ENCODE measurements around the gene PTTG2. TPM values are rescaled to one million over a fixed set of nuclear protein-coding genes. Genes with fewer than 3 reads are reported as not detected.

The PTTG2 gene
- total RNA-seq, 5 donors from 2014 or later (not counting 1 experiment from before 2014, with no cell fraction given): 1.4 to 2.3 (median 1.7) TPM

- no peaks in the 10 kb centered on the region for H3K9me3 Mint-ChIP-seq
- H3K27ac Mint-ChIP-seq: no peak overlapping the region
- Histone ChIP-seq H3K27me3 (replicated peaks in 1 of 2; ENCODE audit: control insufficient read depth in 2 of 2, extremely low read depth in 1 of 2, insufficient read depth in 2 of 2, low read length in 1 of 2) (no peaks in the 10 kb centered on the region), H3K36me3 (ENCODE audit: control insufficient read depth in 2 of 2, extremely low read depth in 1 of 2, insufficient read depth in 1 of 2, low read length in 1 of 2) (no peaks in the 10 kb centered on the region), H3K27ac (ENCODE audit: low read length) (no peak overlapping the region), H3K4me1 (ENCODE audit: control insufficient read depth in 1 of 2, extremely low read depth in 1 of 2, insufficient read depth in 2 of 2, low read length in 2 of 2) (peaks cover 6 to 13% of the 10 kb centered on the region in 2 experiments), H3K4me3 (ENCODE audit: control insufficient read depth in 1 of 2, extremely low read depth in 1 of 2, low read length in 1 of 2) (no peak overlapping the region), H3K9me3 (no peaks in the 10 kb centered on the region)
- ChIA-PET POLR2A (interaction anchor here in 1 of 2 donors (0.6 to 0.7 kb wide), 2 partner anchors 10 to 123 kb away, joined by 3 to 4 read pairs; no protein-coding TSS in a partner anchor), CTCF (no interaction called here)
- WGBS (ENCODE audit: insufficient coverage): no CpG with 5 or more reads among the region's 1 CpG
- no peak overlapping the region for H3K4me3 Mint-ChIP-seq
- peaks cover 24 to 52% (median 44%) of the 10 kb centered on the region in 3 donors for H3K4me1 Mint-ChIP-seq
- H3K36me3 Mint-ChIP-seq: peaks cover 3% of the 10 kb centered on the region
- no peaks in the 10 kb centered on the region for H3K27me3 Mint-ChIP-seq
- DNase-seq (no peak), ATAC-seq (replicated peaks in 1 of 4) (no peak)
Measured at GRCh38 chr4:37980246-37980645, 20.0 kb downstream of the PTTG2 start.

GRCh38 chr4:37981425-37981824 is 21.2 kb downstream of the PTTG2 start:
- Histone ChIP-seq H3K9me3 (no peaks in the 10 kb centered on the region), H3K4me3 (ENCODE audit: control insufficient read depth in 1 of 2, extremely low read depth in 1 of 2, low read length in 1 of 2) (no peak overlapping the region), H3K27me3 (replicated peaks in 1 of 2; ENCODE audit: control insufficient read depth in 2 of 2, extremely low read depth in 1 of 2, insufficient read depth in 2 of 2, low read length in 1 of 2) (no peaks in the 10 kb centered on the region), H3K27ac (ENCODE audit: low read length) (no peak overlapping the region), H3K36me3 (ENCODE audit: control insufficient read depth in 2 of 2, extremely low read depth in 1 of 2, insufficient read depth in 1 of 2, low read length in 1 of 2) (no peaks in the 10 kb centered on the region), H3K4me1 (ENCODE audit: control insufficient read depth in 1 of 2, extremely low read depth in 1 of 2, insufficient read depth in 2 of 2, low read length in 2 of 2) (peaks cover 6 to 12% of the 10 kb centered on the region in 2 experiments)
- CTCF ChIA-PET: no interaction called here
- H3K4me1 Mint-ChIP-seq: peaks cover 32 to 56% (median 48%) of the 10 kb centered on the region in 3 donors
- no peak for ATAC-seq (replicated peaks in 1 of 4)
- POLR2A ChIA-PET: interaction anchor here in 1 of 2 donors (0.6 kb wide), 1 partner anchor 295 kb away, joined by 3 read pairs; no protein-coding TSS in a partner anchor
- peaks cover 8% of the 10 kb centered on the region for H3K36me3 Mint-ChIP-seq
- H3K27me3 Mint-ChIP-seq: no peaks in the 10 kb centered on the region
- WGBS (ENCODE audit: insufficient coverage): 91% methylated on average over 4 of the region's 4 CpGs
- H3K27ac Mint-ChIP-seq: peak overlapping the region in 1 of 2 donors; percentile 62
- H3K9me3 Mint-ChIP-seq: no peaks in the 10 kb centered on the region
- no peak overlapping the region for H3K4me3 Mint-ChIP-seq
- no peak for DNase-seq

DNA sequence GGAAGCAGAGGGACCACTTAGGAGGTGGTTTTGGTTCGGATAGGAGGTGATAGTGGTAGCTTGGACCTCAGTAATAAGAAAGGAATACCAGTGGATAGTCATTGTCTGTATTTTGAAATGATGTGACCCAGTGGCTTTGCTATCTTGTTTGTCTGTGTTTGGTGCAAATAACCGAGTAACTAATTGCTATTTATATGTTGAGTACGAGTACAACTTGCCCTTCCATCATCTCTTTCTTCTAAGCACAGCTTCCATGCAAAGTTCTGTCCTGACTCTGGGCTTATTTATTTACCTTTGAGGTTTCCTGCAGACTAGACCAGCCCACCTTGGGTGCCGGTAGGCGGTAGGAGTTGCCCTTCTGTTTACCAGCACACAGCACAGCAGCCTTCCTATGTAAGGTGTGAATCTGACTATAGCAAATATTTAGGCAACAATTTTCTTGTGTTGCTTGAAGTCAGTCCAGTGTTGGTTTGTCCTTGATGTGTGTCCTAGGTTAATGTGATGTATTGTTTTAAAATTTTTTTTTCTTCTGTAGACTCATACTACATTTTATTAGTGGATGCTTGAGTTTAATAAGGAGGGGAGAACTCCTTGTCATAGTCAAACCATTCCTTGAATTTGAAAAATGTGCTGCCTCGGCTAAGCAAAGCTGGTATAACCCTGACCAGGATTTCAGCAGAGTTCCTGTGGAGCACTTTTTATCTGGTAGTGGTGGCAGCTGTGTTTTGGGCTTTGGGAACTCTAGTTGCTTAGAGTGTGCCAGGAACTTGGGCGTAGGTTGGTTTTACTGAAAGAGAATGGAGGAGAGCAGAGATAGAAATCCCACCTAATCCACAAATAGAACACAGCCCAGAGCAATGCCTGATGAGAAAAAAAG is 21.9 kb downstream of the PTTG2 start:
- H3K27ac ChIP-seq (ENCODE audit: low read length): no peak overlapping the region
- H3K36me3 ChIP-seq (ENCODE audit: control insufficient read depth in 2 of 2, extremely low read depth in 1 of 2, insufficient read depth in 1 of 2, low read length in 1 of 2): no peaks in the 10 kb centered on the region
- CTCF ChIA-PET: no interaction called here
- WGBS (ENCODE audit: insufficient coverage): 80% methylated on average over 2 of the region's 7 CpGs
- no peak overlapping the region for H3K27ac Mint-ChIP-seq
- peaks cover 8% of the 10 kb centered on the region for H3K36me3 Mint-ChIP-seq
- no peak overlapping the region for H3K4me3 Mint-ChIP-seq
- no peaks in the 10 kb centered on the region for H3K27me3 Mint-ChIP-seq
- peaks cover 6% of the 10 kb centered on the region in 2 experiments for H3K4me1 ChIP-seq (ENCODE audit: control insufficient read depth in 1 of 2, extremely low read depth in 1 of 2, insufficient read depth in 2 of 2, low read length in 2 of 2)
- no peaks in the 10 kb centered on the region for H3K9me3 Mint-ChIP-seq
- no peaks in the 10 kb centered on the region for H3K9me3 ChIP-seq
- DNase-seq: no peak
- H3K27me3 ChIP-seq (replicated peaks in 1 of 2; ENCODE audit: control insufficient read depth in 2 of 2, extremely low read depth in 1 of 2, insufficient read depth in 2 of 2, low read length in 1 of 2): no peaks in the 10 kb centered on the region
- peaks cover 32 to 56% (median 47%) of the 10 kb centered on the region in 3 donors for H3K4me1 Mint-ChIP-seq
- H3K4me3 ChIP-seq (ENCODE audit: control insufficient read depth in 1 of 2, extremely low read depth in 1 of 2, low read length in 1 of 2): no peak overlapping the region
- ATAC-seq (replicated peaks in 1 of 4): no peak
- POLR2A ChIA-PET: interaction anchor here in 1 of 2 donors (0.6 kb wide), 1 partner anchor 296 kb away, joined by 3 read pairs; no protein-coding TSS in a partner anchor

DNA sequence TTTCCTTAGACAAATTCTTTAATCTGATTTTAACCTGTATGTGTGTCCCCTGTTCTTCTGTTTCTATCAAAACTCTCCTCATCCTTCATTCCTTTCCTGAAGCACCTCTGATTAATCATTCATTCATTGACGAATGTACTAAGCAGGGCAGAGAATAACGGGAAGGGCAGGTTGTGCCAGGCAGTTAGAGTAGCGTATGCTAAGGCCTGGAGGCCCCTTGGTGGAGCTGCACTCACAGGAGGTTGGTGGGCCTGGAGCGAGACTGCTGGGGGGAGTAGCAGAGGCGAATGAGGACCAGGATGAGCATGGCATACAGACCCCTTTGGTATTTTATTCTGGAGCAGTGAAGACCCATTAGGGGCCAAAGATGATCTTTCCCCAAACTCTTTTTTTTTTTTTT is 22.5 kb downstream of the PTTG2 start:
- WGBS (ENCODE audit: insufficient coverage): 95% methylated on average over 4 of the region's 5 CpGs
- Mint-ChIP-seq H3K27ac (no peak overlapping the region), H3K4me1 (peaks cover 38 to 58% (median 47%) of the 10 kb centered on the region in 3 donors), H3K9me3 (no peaks in the 10 kb centered on the region), H3K4me3 (no peak overlapping the region), H3K27me3 (no peaks in the 10 kb centered on the region), H3K36me3 (peaks cover 13% of the 10 kb centered on the region)
- H3K9me3 ChIP-seq: no peaks in the 10 kb centered on the region
- no peaks in the 10 kb centered on the region for H3K36me3 ChIP-seq (ENCODE audit: control insufficient read depth in 2 of 2, extremely low read depth in 1 of 2, insufficient read depth in 1 of 2, low read length in 1 of 2)
- POLR2A ChIA-PET: no interaction called here
- no peaks in the 10 kb centered on the region for H3K27me3 ChIP-seq (replicated peaks in 1 of 2; ENCODE audit: control insufficient read depth in 2 of 2, extremely low read depth in 1 of 2, insufficient read depth in 2 of 2, low read length in 1 of 2)
- H3K4me1 ChIP-seq (ENCODE audit: control insufficient read depth in 1 of 2, extremely low read depth in 1 of 2, insufficient read depth in 2 of 2, low read length in 2 of 2): peaks cover 6% of the 10 kb centered on the region in 2 experiments
- ATAC-seq (replicated peaks in 1 of 4) (no peak), DNase-seq (no peak)
- no peak overlapping the region for H3K4me3 ChIP-seq (ENCODE audit: control insufficient read depth in 1 of 2, extremely low read depth in 1 of 2, low read length in 1 of 2)
- H3K27ac ChIP-seq (ENCODE audit: low read length): no peak overlapping the region
- CTCF ChIA-PET: no interaction called here

GRCh38 chr4:37983951-37984350 is 23.8 kb downstream of the PTTG2 start:
- Histone ChIP-seq H3K9me3 (no peaks in the 10 kb centered on the region), H3K4me3 (ENCODE audit: control insufficient read depth in 1 of 2, extremely low read depth in 1 of 2, low read length in 1 of 2) (no peak overlapping the region), H3K36me3 (ENCODE audit: control insufficient read depth in 2 of 2, extremely low read depth in 1 of 2, insufficient read depth in 1 of 2, low read length in 1 of 2) (no peaks in the 10 kb centered on the region), H3K27me3 (replicated peaks in 1 of 2; ENCODE audit: control insufficient read depth in 2 of 2, extremely low read depth in 1 of 2, insufficient read depth in 2 of 2, low read length in 1 of 2) (no peaks in the 10 kb centered on the region), H3K4me1 (ENCODE audit: control insufficient read depth in 1 of 2, extremely low read depth in 1 of 2, insufficient read depth in 2 of 2, low read length in 2 of 2) (no peaks in the 10 kb centered on the region), H3K27ac (ENCODE audit: low read length) (no peak overlapping the region)
- H3K27ac Mint-ChIP-seq: no peak overlapping the region
- H3K4me3 Mint-ChIP-seq: no peak overlapping the region
- DNase-seq (no peak), ATAC-seq (replicated peaks in 1 of 4) (no peak)
- ChIA-PET CTCF (interaction anchor here in 1 of 2 donors (0.7 kb wide), 1 partner anchor 108 kb away, joined by 4 read pairs; no protein-coding TSS in a partner anchor), POLR2A (interaction anchor here in 1 of 2 donors (0.7 kb wide), 1 partner anchor 35 kb away, joined by 5 read pairs; no protein-coding TSS in a partner anchor)
- H3K4me1 Mint-ChIP-seq: peaks cover 37 to 58% (median 39%) of the 10 kb centered on the region in 3 donors
- no peaks in the 10 kb centered on the region for H3K27me3 Mint-ChIP-seq
- no peaks in the 10 kb centered on the region for H3K9me3 Mint-ChIP-seq
- WGBS (ENCODE audit: insufficient coverage): no CpG with 5 or more reads among the region's 1 CpG
- peaks cover 23% of the 10 kb centered on the region for H3K36me3 Mint-ChIP-seq

GRCh38 chr4:37985730-37986275 is 25.6 kb downstream of the PTTG2 start:
- Histone ChIP-seq H3K27me3 (replicated peaks in 1 of 2; ENCODE audit: control insufficient read depth in 2 of 2, extremely low read depth in 1 of 2, insufficient read depth in 2 of 2, low read length in 1 of 2) (no peaks in the 10 kb centered on the region), H3K4me3 (ENCODE audit: control insufficient read depth in 1 of 2, extremely low read depth in 1 of 2, low read length in 1 of 2) (no peak overlapping the region), H3K36me3 (ENCODE audit: control insufficient read depth in 2 of 2, extremely low read depth in 1 of 2, insufficient read depth in 1 of 2, low read length in 1 of 2) (no peaks in the 10 kb centered on the region), H3K27ac (ENCODE audit: low read length) (no peak overlapping the region), H3K4me1 (ENCODE audit: control insufficient read depth in 1 of 2, extremely low read depth in 1 of 2, insufficient read depth in 2 of 2, low read length in 2 of 2) (no peaks in the 10 kb centered on the region), H3K9me3 (no peaks in the 10 kb centered on the region)
- no peaks in the 10 kb centered on the region for H3K27me3 Mint-ChIP-seq
- ATAC-seq (replicated peaks in 1 of 4) (no peak), DNase-seq (no peak)
- no peak overlapping the region for H3K4me3 Mint-ChIP-seq
- peaks cover 31 to 52% (median 39%) of the 10 kb centered on the region in 3 donors for H3K4me1 Mint-ChIP-seq
- 79% methylated on average over 2 of the region's 3 CpGs for WGBS (ENCODE audit: insufficient coverage)
- H3K27ac Mint-ChIP-seq: no peak overlapping the region
- POLR2A ChIA-PET: no interaction called here
- peaks cover 23% of the 10 kb centered on the region for H3K36me3 Mint-ChIP-seq
- no peaks in the 10 kb centered on the region for H3K9me3 Mint-ChIP-seq
- CTCF ChIA-PET: no interaction called here
